Left ventricle myocardium inferior (tissue), 1 donor: ENCODE results near the gene RXRB. TPM values are rescaled to one million over a fixed set of nuclear protein-coding genes. Genes with fewer than 3 reads are reported as not detected.

Experiments used
- DNase-seq: peaks from one replicate; pipeline ENCODE4 v3.0.0-alpha.2; 2020
- H3K27ac ChIP-seq: fragments of 200-600 bp; replicated peaks from 2 replicates; pipeline ENCODE4 v1.8.0; 2021
- H3K27me3 ChIP-seq: fragments of 200-600 bp; 2 replicates; pipeline ENCODE4 v1.8.0; 2021; ENCODE audit warnings: low read depth
- H3K36me3 ChIP-seq: fragments of 200-600 bp; 2 replicates; pipeline ENCODE4 v1.8.0; 2021
- H3K4me1 ChIP-seq: fragments of 200-600 bp; 2 replicates; pipeline ENCODE4 v1.8.0; 2021
- H3K4me3 ChIP-seq: fragments of 200-600 bp; 2 replicates; pipeline ENCODE4 v1.8.0; 2021; ENCODE audit warnings: mild to moderate bottlenecking, moderate library complexity
- H3K9me3 ChIP-seq: fragments of 200-600 bp; replicated peaks from 2 replicates; pipeline ENCODE4 v1.8.0; 2021
- intact Hi-C: fragments of 100-400 bp; cut with micrococcal nuclease; formaldehyde crosslinking; loops from one replicate; pipeline ENCODE4 v1.11.0; 2022
- total RNA-seq: library from RNA; stranded (reverse); fragmentation: NEBNext Ultra II Directional; extraction: Animal tissue kit (Norgen Biotek cat#: 25700); gene quantifications from one replicate; pipeline ENCODE4 v1.2.1, GENCODE V29; 2021
- TF ChIP-seq, protein P1 (sequence below): fragments of 200-600 bp; IDR thresholded peaks from 2 replicates; pipeline ENCODE4 v1.8.0; 2021; ENCODE audit warnings: antibody characterized with exemption, mild to moderate bottlenecking, borderline replicate concordance
- donor health status: DM: no; HTN: yes; CAD: no; lungs with severe emphysema.

Gene RXRB
- total RNA-seq, 1 donor from 2014 or later: 40.3 TPM

- Histone ChIP-seq H3K36me3 (no peaks in the 10 kb centered on the region), H3K27ac (no peak overlapping the region), H3K9me3 (no peaks in the 10 kb centered on the region), H3K4me3 (no peak overlapping the region), H3K4me1 (no peaks in the 10 kb centered on the region), H3K27me3 (no peaks in the 10 kb centered on the region)
- no peak for DNase-seq
- TF ChIP-seq, protein P1, sequence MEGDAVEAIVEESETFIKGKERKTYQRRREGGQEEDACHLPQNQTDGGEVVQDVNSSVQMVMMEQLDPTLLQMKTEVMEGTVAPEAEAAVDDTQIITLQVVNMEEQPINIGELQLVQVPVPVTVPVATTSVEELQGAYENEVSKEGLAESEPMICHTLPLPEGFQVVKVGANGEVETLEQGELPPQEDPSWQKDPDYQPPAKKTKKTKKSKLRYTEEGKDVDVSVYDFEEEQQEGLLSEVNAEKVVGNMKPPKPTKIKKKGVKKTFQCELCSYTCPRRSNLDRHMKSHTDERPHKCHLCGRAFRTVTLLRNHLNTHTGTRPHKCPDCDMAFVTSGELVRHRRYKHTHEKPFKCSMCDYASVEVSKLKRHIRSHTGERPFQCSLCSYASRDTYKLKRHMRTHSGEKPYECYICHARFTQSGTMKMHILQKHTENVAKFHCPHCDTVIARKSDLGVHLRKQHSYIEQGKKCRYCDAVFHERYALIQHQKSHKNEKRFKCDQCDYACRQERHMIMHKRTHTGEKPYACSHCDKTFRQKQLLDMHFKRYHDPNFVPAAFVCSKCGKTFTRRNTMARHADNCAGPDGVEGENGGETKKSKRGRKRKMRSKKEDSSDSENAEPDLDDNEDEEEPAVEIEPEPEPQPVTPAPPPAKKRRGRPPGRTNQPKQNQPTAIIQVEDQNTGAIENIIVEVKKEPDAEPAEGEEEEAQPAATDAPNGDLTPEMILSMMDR: no peak
- intact Hi-C loops: no loop called here
These were observed 29.2 kb downstream of the RXRB start for GRCh38 chr6:33171016-33171879.

DNA sequence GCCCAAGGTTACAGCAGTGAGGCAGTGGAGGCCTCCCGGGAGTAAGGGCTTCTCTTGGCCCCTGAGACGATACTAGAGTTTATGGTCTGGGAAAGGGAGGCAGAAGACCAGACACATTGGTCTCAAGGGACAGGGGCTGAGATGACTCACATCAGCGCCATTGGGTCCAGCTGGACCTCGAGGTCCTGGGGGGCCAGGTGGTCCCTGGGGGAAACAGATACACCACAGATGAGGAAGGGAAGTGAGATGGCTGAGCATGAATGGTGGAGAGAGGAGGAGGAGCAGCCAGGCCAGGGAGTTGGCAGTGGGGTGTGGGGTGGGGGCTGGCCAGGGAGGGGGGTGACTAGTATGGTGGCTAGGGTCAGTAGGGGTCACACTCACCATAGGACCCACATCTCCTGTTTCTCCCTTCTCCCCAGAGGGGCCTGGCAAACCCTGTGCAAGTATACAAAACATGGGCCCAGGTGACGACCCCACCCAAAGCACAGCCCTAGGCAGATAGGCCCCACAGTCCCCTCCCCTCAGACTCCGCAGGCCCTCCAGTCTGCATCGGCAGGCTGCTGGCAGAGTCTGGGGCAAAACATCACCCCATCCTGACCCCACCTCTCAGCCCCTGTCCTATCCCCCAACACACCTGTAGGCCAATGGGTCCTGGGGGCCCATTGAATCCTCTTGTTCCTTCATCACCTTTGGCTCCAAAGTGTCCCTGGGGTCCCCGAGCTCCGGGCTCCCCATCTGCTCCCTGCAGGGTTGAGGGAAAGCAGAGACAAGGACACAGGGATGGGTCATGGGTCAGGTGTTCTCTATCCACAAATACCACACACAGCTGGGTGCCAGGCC is 30.1 kb downstream of the RXRB start:
- Histone ChIP-seq H3K9me3 (no peaks in the 10 kb centered on the region), H3K27ac (no peak overlapping the region), H3K36me3 (no peaks in the 10 kb centered on the region), H3K4me1 (no peaks in the 10 kb centered on the region), H3K27me3 (no peaks in the 10 kb centered on the region), H3K4me3 (no peak overlapping the region)
- intact Hi-C loops: no loop called here
- no peak for DNase-seq
- TF ChIP-seq, protein P1: no peak

DNA sequence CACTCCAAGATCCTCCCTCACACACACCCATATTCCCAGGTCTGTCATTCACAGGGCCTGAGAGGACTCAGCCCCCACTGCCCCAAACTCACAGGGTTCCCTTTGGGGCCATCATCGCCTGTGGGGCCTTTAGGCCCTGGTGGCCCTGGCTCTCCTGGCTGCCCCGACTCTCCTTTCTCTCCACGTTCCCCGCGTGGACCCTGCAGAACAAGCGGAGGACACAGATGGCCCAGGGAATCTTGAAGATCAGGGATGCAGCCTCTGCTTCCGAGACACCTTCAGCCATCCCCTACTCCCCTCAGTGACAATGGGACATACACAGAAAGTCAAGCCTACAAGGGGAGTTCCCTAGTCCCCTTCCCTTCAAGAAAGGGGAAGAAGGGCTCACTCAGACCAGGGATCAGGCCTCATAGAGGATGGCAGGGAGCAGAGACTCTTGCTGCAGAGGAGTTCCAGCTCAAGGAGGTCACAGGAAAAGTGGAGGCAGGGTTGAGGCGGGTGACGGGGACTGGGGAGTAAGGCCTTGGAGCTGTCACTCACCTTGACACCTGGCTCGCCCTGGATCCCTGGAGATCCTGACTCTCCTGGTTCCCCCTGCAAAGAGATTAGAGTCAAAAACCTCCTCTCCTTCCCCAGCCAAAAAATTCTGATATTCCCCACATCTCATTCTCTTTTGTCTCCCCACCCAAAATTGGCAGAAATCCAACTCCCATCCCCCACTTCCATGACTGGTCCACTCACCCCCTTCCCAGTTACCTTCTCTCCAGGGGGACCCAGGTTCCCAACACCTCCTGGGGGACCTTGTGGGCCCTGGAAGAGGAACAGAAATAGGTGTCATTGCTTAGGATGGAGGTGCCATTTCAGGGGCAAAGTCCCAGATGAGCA is 30.9 kb downstream of the RXRB start:
- no peaks in the 10 kb centered on the region for H3K4me1 ChIP-seq
- TF ChIP-seq, protein P1: no peak
- no peaks in the 10 kb centered on the region for H3K36me3 ChIP-seq
- H3K27me3 ChIP-seq: no peaks in the 10 kb centered on the region
- no peak overlapping the region for H3K27ac ChIP-seq
- no peak for DNase-seq
- H3K4me3 ChIP-seq: no peak overlapping the region
- H3K9me3 ChIP-seq: no peaks in the 10 kb centered on the region
- intact Hi-C loops: no loop called here

DNA sequence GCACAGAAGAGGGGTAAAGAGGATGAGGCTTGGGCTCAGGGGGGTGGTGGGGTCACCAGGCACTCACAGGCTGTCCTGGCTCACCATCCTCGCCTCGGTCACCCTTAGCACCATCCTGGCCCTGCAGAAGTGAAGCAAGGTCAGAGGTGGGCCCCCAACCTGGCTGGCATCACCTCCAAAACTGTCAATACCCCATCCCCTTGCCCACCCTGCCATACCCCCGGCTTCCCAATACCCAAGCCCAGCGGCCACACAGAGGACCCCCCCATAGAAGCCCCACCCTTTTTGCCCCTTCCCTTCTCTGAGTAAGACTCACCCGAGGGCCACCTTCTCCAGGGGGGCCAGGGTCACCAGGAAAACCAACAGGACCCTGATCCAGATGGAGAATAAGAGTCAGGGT is 31.8 kb downstream of the RXRB start:
- H3K27me3 ChIP-seq: no peaks in the 10 kb centered on the region
- intact Hi-C loops: no loop called here
- DNase-seq: no peak
- no peaks in the 10 kb centered on the region for H3K9me3 ChIP-seq
- H3K4me1 ChIP-seq: no peaks in the 10 kb centered on the region
- no peak overlapping the region for H3K27ac ChIP-seq
- TF ChIP-seq, protein P1: no peak
- no peaks in the 10 kb centered on the region for H3K36me3 ChIP-seq
- H3K4me3 ChIP-seq: no peak overlapping the region

GRCh38 chr6:33168284-33168601 is 32.2 kb downstream of the RXRB start:
- no peaks in the 10 kb centered on the region for H3K27me3 ChIP-seq

More at GRCh38 chr6:33168284-33168601, 32.2 kb downstream of the RXRB start:
- no peak overlapping the region for H3K27ac ChIP-seq
- intact Hi-C loops: no loop called here
- no peaks in the 10 kb centered on the region for H3K9me3 ChIP-seq
- no peak overlapping the region for H3K4me3 ChIP-seq
- no peak for DNase-seq
- H3K4me1 ChIP-seq: no peaks in the 10 kb centered on the region
- TF ChIP-seq, protein P1: no peak
- H3K36me3 ChIP-seq: no peaks in the 10 kb centered on the region
